H9 (cell line): ENCODE results near the gene SPTBN1. TPM values are rescaled to one million over a fixed set of nuclear protein-coding genes. Genes with fewer than 3 reads are reported as not detected.

Experiments
- DNase-seq: peaks from one replicate; pipeline ENCODE4 v3.0.0-alpha.2; 2017
- H2AFZ ChIP-seq: one replicate; pipeline ENCODE4 v1.6.1; 2013; ENCODE audit warnings: mild to moderate bottlenecking, low read length, control low read depth, moderate library complexity
- H2AK5ac ChIP-seq: 2 replicates; pipeline ENCODE4 v1.6.1; 2013; ENCODE audit warnings: low read length, control low read depth, mixed read lengths; ENCODE audit not compliant: insufficient read length
- H2BK120ac ChIP-seq: one replicate; pipeline ENCODE4 v1.6.1; 2013; ENCODE audit warnings: low read depth, mild to moderate bottlenecking, low read length, control low read depth, inconsistent platforms; ENCODE audit not compliant: poor library complexity, severe bottlenecking
- H2BK12ac ChIP-seq: 2 replicates; pipeline ENCODE4 v1.6.1; 2013; ENCODE audit warnings: low read length, control low read depth, mixed read lengths, low read depth; ENCODE audit not compliant: insufficient read length
- H2BK15ac ChIP-seq: 2 replicates; pipeline ENCODE4 v1.6.1; 2013; ENCODE audit warnings: low read depth, low read length, control low read depth
- H2BK20ac ChIP-seq: one replicate; pipeline ENCODE4 v1.6.1; 2013; ENCODE audit warnings: low read depth, mild to moderate bottlenecking, low read length, control low read depth, inconsistent platforms; ENCODE audit not compliant: poor library complexity, severe bottlenecking
- H2BK5ac ChIP-seq: 2 replicates; pipeline ENCODE4 v1.6.1; 2013; ENCODE audit warnings: low read length, control low read depth, mixed read lengths; ENCODE audit not compliant: insufficient read length
- H3K14ac ChIP-seq: 2 replicates; pipeline ENCODE4 v1.6.1; 2013; ENCODE audit warnings: low read length, control low read depth; ENCODE audit not compliant: insufficient read depth
- H3K18ac ChIP-seq: 2 replicates; pipeline ENCODE4 v1.6.1; 2013; ENCODE audit warnings: low read depth, mild to moderate bottlenecking, mixed read lengths, low read length, control low read depth; ENCODE audit not compliant: insufficient read length
- H3K23ac ChIP-seq: 2 replicates; pipeline ENCODE4 v1.6.1; 2013; ENCODE audit warnings: low read length, control low read depth, mixed read lengths, low read depth; ENCODE audit not compliant: insufficient read length
- H3K23me2 ChIP-seq: 2 replicates; pipeline ENCODE4 v1.6.1; 2013; ENCODE audit warnings: low read depth, mild to moderate bottlenecking, mixed read lengths, low read length, control low read depth; ENCODE audit not compliant: insufficient read length, poor library complexity, severe bottlenecking
- H3K27ac ChIP-seq: 2 replicates; pipeline ENCODE4 v1.5.1; 2013; ENCODE audit warnings: low read length, control low read depth, mixed read lengths, low read depth; ENCODE audit not compliant: insufficient read length
- H3K27me3 ChIP-seq: 2 replicates; pipeline ENCODE4 v1.6.1; 2013; ENCODE audit warnings: low read length, control low read depth, inconsistent platforms; ENCODE audit not compliant: insufficient read depth
- H3K4ac ChIP-seq: 2 replicates; pipeline ENCODE4 v1.6.1; 2013; ENCODE audit warnings: low read depth, mild to moderate bottlenecking, control low read depth, inconsistent platforms, low read length, moderate library complexity
- H3K4me1 ChIP-seq: 2 replicates; pipeline ENCODE4 v1.6.1; 2013; ENCODE audit warnings: low read length, control low read depth, inconsistent platforms; ENCODE audit not compliant: insufficient read depth
- H3K4me2 ChIP-seq: 2 replicates; pipeline ENCODE4 v1.6.1; 2013; ENCODE audit warnings: low read length, control low read depth, mixed read lengths; ENCODE audit not compliant: insufficient read length, insufficient read depth
- H3K56ac ChIP-seq: 2 replicates; pipeline ENCODE4 v1.6.1; 2013; ENCODE audit warnings: low read depth, mild to moderate bottlenecking, mixed read lengths, low read length, control low read depth; ENCODE audit not compliant: insufficient read length
- H3K79me1 ChIP-seq: 2 replicates; pipeline ENCODE4 v1.6.1; 2013; ENCODE audit warnings: low read depth, mild to moderate bottlenecking, moderate library complexity, low read length, control low read depth, inconsistent platforms; ENCODE audit not compliant: insufficient read depth, poor library complexity, severe bottlenecking
- H3K79me2 ChIP-seq: 2 replicates; pipeline ENCODE4 v1.6.1; 2013; ENCODE audit warnings: low read length, control low read depth, inconsistent platforms; ENCODE audit not compliant: insufficient read depth
- H3K9ac ChIP-seq: 2 replicates; pipeline ENCODE4 v1.6.1; 2013; ENCODE audit warnings: low read length, control low read depth, mixed read lengths; ENCODE audit not compliant: insufficient read length; ENCODE audit errors: extremely low read depth
- H3K9me3 ChIP-seq: one replicate; pipeline ENCODE4 v1.6.1; 2013; ENCODE audit warnings: low read depth, low read length, inconsistent platforms; ENCODE audit not compliant: control insufficient read depth
- H3T11ph ChIP-seq: one replicate; pipeline ENCODE4 v1.6.1; 2013; ENCODE audit warnings: mild to moderate bottlenecking, low read length, control low read depth, inconsistent platforms
- H4K20me1 ChIP-seq: one replicate; pipeline ENCODE4 v1.6.1; 2013; ENCODE audit not compliant: control insufficient read depth, insufficient read length, insufficient read depth
- H4K5ac ChIP-seq: 2 replicates; pipeline ENCODE4 v1.6.1; 2013; ENCODE audit warnings: low read depth, mild to moderate bottlenecking, mixed read lengths, low read length, control low read depth; ENCODE audit not compliant: insufficient read length
- H4K8ac ChIP-seq: replicated peaks from 2 replicates; pipeline ENCODE4 v1.6.1; 2013; ENCODE audit warnings: low read length, control low read depth, mixed read lengths, low read depth; ENCODE audit not compliant: insufficient read length
- H4K91ac ChIP-seq: 2 replicates; pipeline ENCODE4 v1.6.1; 2013; ENCODE audit warnings: low read depth, mild to moderate bottlenecking, moderate library complexity, mixed read lengths, low read length, control low read depth; ENCODE audit not compliant: insufficient read length
- H3K27ac Mint-ChIP-seq, 3 experiments: 2 replicates in 2 of 3; 3 replicates in 1 of 3; pipeline ENCODE4 v1.8.0; 2020 to 2021; ENCODE audit warnings: mixed read lengths in 3 of 3, mild to moderate bottlenecking in 1 of 3, moderate library complexity in 1 of 3
- H3K27me3 Mint-ChIP-seq: 2 replicates; pipeline ENCODE4 v1.8.0; 2021; ENCODE audit warnings: low read depth, mild to moderate bottlenecking, moderate library complexity, mixed read lengths
- H3K36me3 Mint-ChIP-seq, 3 experiments: 2 replicates in 2 of 3; 3 replicates in 1 of 3; pipeline ENCODE4 v1.8.0; 2020 to 2021; ENCODE audit warnings: low read depth in 3 of 3, mixed read lengths in 3 of 3; ENCODE audit not compliant: insufficient read depth in 1 of 3
- H3K4me1 Mint-ChIP-seq, 2 experiments: 2 replicates each; pipeline ENCODE4 v1.8.0; 2020; ENCODE audit warnings: mixed read lengths in 2 of 2
- H3K4me3 Mint-ChIP-seq, 2 experiments: 2 replicates in 1 of 2; 3 replicates in 1 of 2; pipeline ENCODE4 v1.8.0; 2020 to 2021; ENCODE audit warnings: mild to moderate bottlenecking in 2 of 2, mixed read lengths in 2 of 2, moderate library complexity in 1 of 2
- H3K9me3 Mint-ChIP-seq, 2 experiments: 2 replicates in 1 of 2; 3 replicates in 1 of 2; pipeline ENCODE4 v1.8.0; 2020; ENCODE audit warnings: mild to moderate bottlenecking in 2 of 2, mixed read lengths in 2 of 2, moderate library complexity in 1 of 2
- WGBS: extraction: QIAGEN DNeasy Blood & Tissue Kit; methylation state at CpG from one replicate; pipeline ENCODE4 v1.1.7; 2013; ENCODE audit warnings: missing lambda C conversion rate, low lambda C conversion rate, mixed read lengths; ENCODE audit not compliant: insufficient read length; ENCODE audit errors: extremely low coverage; 5-methylcytosine and 5-hydroxymethylcytosine counted together
- total RNA-seq: library from RNA; stranded (reverse); gene quantifications from 2 replicates; pipeline ENCODE4 v1.2.1, GENCODE V29; 2021
- TF ChIP-seq, protein P1 (sequence below): fragments of 200-600 bp; sonication (generic); conservative IDR thresholded peaks from 3 replicates; pipeline ENCODE4 v1.8.0; 2021; ENCODE audit warnings: antibody characterized with exemption, mild to moderate bottlenecking

The SPTBN1 gene
- total RNA-seq, 1 experiment from 2014 or later = 164 TPM

GRCh38 chr2:54553075-54553474 lies 96.9 kb downstream of the SPTBN1 start:
- no peaks in the 10 kb centered on the region for H4K20me1 ChIP-seq

More at GRCh38 chr2:54553075-54553474, 96.9 kb downstream of the SPTBN1 start:
- Histone ChIP-seq H3K27ac (no peak overlapping the region), H3K18ac (no peak overlapping the region), H3T11ph (no peak overlapping the region), H2BK15ac (no peak overlapping the region), H3K4me2 (no peak overlapping the region), H2BK120ac (no peak overlapping the region), H3K14ac (no peak overlapping the region), H3K79me2 (no peaks in the 10 kb centered on the region), H4K91ac (no peak overlapping the region), H3K23me2 (no peaks in the 10 kb centered on the region), H3K9me3 (no peaks in the 10 kb centered on the region), H2BK5ac (no peak overlapping the region), H2AK5ac (no peak overlapping the region), H2BK20ac (no peak overlapping the region), H3K79me1 (no peaks in the 10 kb centered on the region), H3K56ac (no peak overlapping the region), H3K23ac (no peak overlapping the region), H3K27me3 (no peaks in the 10 kb centered on the region), H3K9ac (no peak overlapping the region), H3K4me1 (peaks cover 8% of the 10 kb centered on the region), H4K5ac (no peak overlapping the region), H2BK12ac (no peak overlapping the region), H4K8ac (no peak overlapping the region), H3K4ac (no peak overlapping the region), H2AFZ (no peak overlapping the region)
- Mint-ChIP-seq H3K27me3 (no peaks in the 10 kb centered on the region; the same call in 1 of the 2 replicates), H3K27ac (peak overlapping the region in 1 of 3 experiments; percentile 2; a peak in 1 of 7 replicates), H3K9me3 (no peaks in the 10 kb centered on the region; a peak in 1 of 5 replicates), H3K36me3 (peaks cover 0 to 2% (median 0%) of the 10 kb centered on the region in 3 experiments; a peak in 1 of 7 replicates), H3K4me1 (peaks cover 41 to 42% of the 10 kb centered on the region in 2 experiments), H3K4me3 (no peak overlapping the region)
- no CpG with 5 or more reads among the region's 2 CpGs for WGBS
- TF ChIP-seq, protein P1, sequence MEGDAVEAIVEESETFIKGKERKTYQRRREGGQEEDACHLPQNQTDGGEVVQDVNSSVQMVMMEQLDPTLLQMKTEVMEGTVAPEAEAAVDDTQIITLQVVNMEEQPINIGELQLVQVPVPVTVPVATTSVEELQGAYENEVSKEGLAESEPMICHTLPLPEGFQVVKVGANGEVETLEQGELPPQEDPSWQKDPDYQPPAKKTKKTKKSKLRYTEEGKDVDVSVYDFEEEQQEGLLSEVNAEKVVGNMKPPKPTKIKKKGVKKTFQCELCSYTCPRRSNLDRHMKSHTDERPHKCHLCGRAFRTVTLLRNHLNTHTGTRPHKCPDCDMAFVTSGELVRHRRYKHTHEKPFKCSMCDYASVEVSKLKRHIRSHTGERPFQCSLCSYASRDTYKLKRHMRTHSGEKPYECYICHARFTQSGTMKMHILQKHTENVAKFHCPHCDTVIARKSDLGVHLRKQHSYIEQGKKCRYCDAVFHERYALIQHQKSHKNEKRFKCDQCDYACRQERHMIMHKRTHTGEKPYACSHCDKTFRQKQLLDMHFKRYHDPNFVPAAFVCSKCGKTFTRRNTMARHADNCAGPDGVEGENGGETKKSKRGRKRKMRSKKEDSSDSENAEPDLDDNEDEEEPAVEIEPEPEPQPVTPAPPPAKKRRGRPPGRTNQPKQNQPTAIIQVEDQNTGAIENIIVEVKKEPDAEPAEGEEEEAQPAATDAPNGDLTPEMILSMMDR = no peak
- DNase-seq = no peak
